Endothelial cell of umbilical vein (primary cell): ENCODE measurements around the gene MIER1. TPM values are rescaled to one million over a fixed set of nuclear protein-coding genes. Genes with fewer than 3 reads are reported as not detected.

Source experiments
- BruUV-seq: library from RNA; stranded (reverse); fragments of 400-500 nt; replicated peaks from 2 replicates; lab custom pipeline; 2021; lab: Mats Ljungman, UMichigan
- CTCF ChIA-PET: fragments of 300-600, 350-600 bp; sonication (Branson Sonifier 250); formaldehyde crosslinking; loops from one replicate; lab custom pipeline; 2021; ENCODE audit warnings: antibody characterized with exemption, inconsistent platforms; lab: Charles Lee
- POLR2A ChIA-PET: fragments of 300-600, 350-600 bp; sonication (Branson Sonifier 250); formaldehyde crosslinking; loops from one replicate; lab custom pipeline; 2021; ENCODE audit warnings: antibody characterized with exemption, inconsistent platforms; lab: Charles Lee
- DNase-seq: peaks from one replicate; pipeline ENCODE4 v3.0.0-alpha.2; 2011; ENCODE audit warnings: low read depth, low spot score
- FAIRE-seq: peaks from 2 replicates; lab custom pipeline; 2011; peaks lifted over from hg19 to GRCh38; lab: Jason Lieb, UNC
- H2AFZ ChIP-seq: 2 replicates; pipeline ENCODE4 v1.6.0; 2012; ENCODE audit warnings: low read depth, low read length, control low read depth, inconsistent platforms
- H3K27ac ChIP-seq: 2 replicates; pipeline ENCODE4 v1.5.1; 2011; ENCODE audit warnings: low read depth, mild to moderate bottlenecking, control low read depth, low read length, moderate library complexity; ENCODE audit not compliant: insufficient read depth
- H3K27me3 ChIP-seq, 2 experiments: 2 replicates each; pipeline versions ENCODE4 v1.6.0 to v1.6.1; 2011; ENCODE audit warnings: low read length in 2 of 2, mixed read lengths in 1 of 2; ENCODE audit not compliant: control insufficient read depth in 2 of 2, insufficient read depth in 2 of 2
- H3K36me3 ChIP-seq, 2 experiments: 2 replicates in 1 of 2; 3 replicates in 1 of 2; pipeline ENCODE4 v1.5.1; 2011; ENCODE audit warnings: low read length in 2 of 2, mild to moderate bottlenecking in 1 of 2, moderate library complexity in 1 of 2; ENCODE audit not compliant: control insufficient read depth in 2 of 2, insufficient read depth in 2 of 2; ENCODE audit errors: extremely low read depth in 1 of 2
- H3K4me1 ChIP-seq: 3 replicates; pipeline ENCODE4 v1.5.1; 2011; ENCODE audit warnings: mild to moderate bottlenecking, low read length; ENCODE audit not compliant: control insufficient read depth, insufficient read depth; ENCODE audit errors: extremely low read depth
- H3K4me2 ChIP-seq: 2 replicates; pipeline ENCODE4 v1.6.1; 2011; ENCODE audit warnings: low read length, control low read depth, mixed read lengths; ENCODE audit not compliant: insufficient read depth
- H3K4me3 ChIP-seq, 3 experiments: fragments of 200-600 bp in 1 of 3; sonication (generic), shearing (Covaris generic) in 1 of 3; replicated peaks in 1 of 3; 2 replicates each; pipeline ENCODE4 v1.5.1; 2011 to 2016; ENCODE audit warnings: control low read depth in 3 of 3, low read length in 3 of 3, mild to moderate bottlenecking in 2 of 3, inconsistent platforms in 1 of 3, low read depth in 1 of 3, moderate library complexity in 1 of 3; ENCODE audit not compliant: insufficient read depth in 1 of 3
- H3K79me2 ChIP-seq: 2 replicates; pipeline ENCODE4 v1.6.0; 2012; ENCODE audit warnings: low read length, inconsistent platforms; ENCODE audit not compliant: control insufficient read depth, insufficient read depth
- H3K9ac ChIP-seq: replicated peaks from 2 replicates; pipeline ENCODE3; 2011; ENCODE audit warnings: low read length, control low read depth; ENCODE audit not compliant: insufficient read depth; ENCODE audit errors: extremely low read depth
- H3K9me1 ChIP-seq: replicated peaks from 3 replicates; pipeline ENCODE4 v1.6.0; 2011; ENCODE audit warnings: mild to moderate bottlenecking, low read length; ENCODE audit not compliant: control insufficient read depth, insufficient read depth; ENCODE audit errors: extremely low read depth
- H3K9me3 ChIP-seq: replicated peaks from 2 replicates; pipeline ENCODE4 v1.5.1; 2012; ENCODE audit warnings: low read length, inconsistent platforms; ENCODE audit not compliant: control insufficient read depth, insufficient read depth
- H4K20me1 ChIP-seq: replicated peaks from 2 replicates; pipeline ENCODE3; 2011; ENCODE audit warnings: mild to moderate bottlenecking, low read length; ENCODE audit not compliant: control insufficient read depth, insufficient read depth; ENCODE audit errors: extremely low read depth
- CTCF ChIP-seq, 2 donors: IDR thresholded peaks; 1 replicate in 1 of 2; 2 replicates in 1 of 2; pipeline ENCODE4 v1.5.1; 2011; ENCODE audit warnings: low read length in 2 of 2, mild to moderate bottlenecking in 2 of 2, moderate library complexity in 2 of 2, control low read depth in 1 of 2, inconsistent platforms in 1 of 2, low read depth in 1 of 2; ENCODE audit not compliant: insufficient read depth in 1 of 2; ENCODE audit errors: extremely low read depth in 1 of 2
- EZH2 ChIP-seq: IDR thresholded peaks from 2 replicates; pipeline ENCODE4 v1.6.1; 2012; ENCODE audit warnings: borderline replicate concordance, low read depth, mild to moderate bottlenecking, moderate library complexity, low read length, inconsistent platforms; ENCODE audit not compliant: severe bottlenecking
- FOS ChIP-seq: IDR thresholded peaks from 2 replicates; pipeline ENCODE4 v1.6.1; 2011; ENCODE audit warnings: mild to moderate bottlenecking, low read length, moderate library complexity, borderline replicate concordance; ENCODE audit not compliant: insufficient read depth
- GATA2 ChIP-seq: IDR thresholded peaks from 2 replicates; pipeline ENCODE4 v1.7.0; 2011; ENCODE audit warnings: low read depth, mild to moderate bottlenecking, moderate library complexity, mixed read lengths, low read length; ENCODE audit not compliant: insufficient read length, insufficient read depth
- MYC ChIP-seq: IDR thresholded peaks from one replicate; pipeline ENCODE4 v1.6.1; 2011; ENCODE audit warnings: mild to moderate bottlenecking, low read depth, low read length
- POLR2A ChIP-seq: IDR thresholded peaks from 2 replicates; pipeline ENCODE4 v1.6.1; 2012; ENCODE audit warnings: low read depth, mild to moderate bottlenecking, control low read depth, low read length
- POLR2AphosphoS5 ChIP-seq: IDR thresholded peaks from 2 replicates; pipeline ENCODE4 v1.6.1; 2012; ENCODE audit warnings: low read depth, mild to moderate bottlenecking, control low read depth, low read length, moderate library complexity; ENCODE audit not compliant: insufficient read depth
- dilution Hi-C: fragments of 300-500 bp; cut with MboI; formaldehyde crosslinking; loops from one replicate; pipeline ENCODE4 v1.15.0; 2019; ENCODE audit warnings: low sequenced_read_pairs; ENCODE audit not compliant: extremely low pct_ligation_motif_present
- intact Hi-C: fragments of 100-400 bp; cut with micrococcal nuclease; formaldehyde crosslinking; loops from one replicate; pipeline ENCODE4 v1.10.0; 2022
- polyA plus RNA-seq, 4 experiments: library from polyadenylated mRNA; depleted of rRNA in 3 of 4; stranded (reverse) in 3 of 4; unstranded in 1 of 4; fragments of >200 nt; gene quantifications; 2 replicates each; pipeline versions ENCODE4 v1.2.1 to v1.2.3, GENCODE V29; 2011 to 2012; ENCODE audit warnings: missing spikeins in 1 of 4
- total RNA-seq: library from RNA; stranded (reverse); gene quantifications from 2 replicates; pipeline ENCODE4 v1.2.3, GENCODE V29; 2021
- TF ChIP-seq, protein P1 (sequence below): IDR thresholded peaks from 2 replicates; pipeline ENCODE4 v1.6.1; 2011; ENCODE audit not compliant: insufficient read depth, insufficient read length

MIER1 gene
- total and polyA plus RNA-seq, 2 donors (not counting 3 experiments of a cell fraction or from before 2014, with no cell fraction given): 7.3 to 36.8 TPM

- Histone ChIP-seq H3K27ac (no peak overlapping the region), H3K9me3 (no peaks in the 10 kb centered on the region), H3K36me3 (no peaks in the 10 kb centered on the region), H2AFZ (no peak overlapping the region), H3K4me3 (no peak overlapping the region), H4K20me1 (no peaks in the 10 kb centered on the region), H3K4me1 (no peaks in the 10 kb centered on the region), H3K9ac (no peak overlapping the region), H3K27me3 (no peaks in the 10 kb centered on the region), H3K4me2 (no peak overlapping the region), H3K79me2 (no peaks in the 10 kb centered on the region), H3K9me1 (no peaks in the 10 kb centered on the region)
- no peak for FAIRE-seq
- ChIA-PET POLR2A (no interaction called here), CTCF (no interaction called here)
- intact Hi-C loops (no loop called here), dilution Hi-C loops (no loop called here)
- DNase-seq: no peak
- no TSS peak for BruUV-seq
- TF ChIP-seq GATA2 (no peak), POLR2AphosphoS5 (no peak), EZH2 (no peak), FOS (no peak), CTCF (IDR thresholded peaks at IDR 0.05; ENCODE audit: extremely low read depth in 1 of 2, insufficient read depth in 1 of 2, low read depth in 1 of 2, low read length in 2 of 2) (no peak), MYC (no peak), POLR2A (no peak)
- TF ChIP-seq, protein P1, sequence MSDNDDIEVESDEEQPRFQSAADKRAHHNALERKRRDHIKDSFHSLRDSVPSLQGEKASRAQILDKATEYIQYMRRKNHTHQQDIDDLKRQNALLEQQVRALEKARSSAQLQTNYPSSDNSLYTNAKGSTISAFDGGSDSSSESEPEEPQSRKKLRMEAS: no peak
Measured at GRCh38 chr1:67009792-67010191, 85.0 kb downstream of the MIER1 start.
